Hematopoietic multipotent progenitor cell (in vitro differentiated cells): ENCODE measurements around the gene LIMS2. TPM values are rescaled to one million over a fixed set of nuclear protein-coding genes. Genes with fewer than 3 reads are reported as not detected.

Source experiments
- DNase-seq, 3 donors: peaks; one replicate each; pipeline ENCODE4 v3.0.0-alpha.2; 2011 to 2015; ENCODE audit warnings: low read depth in 2 of 3, low spot score in 2 of 3
- total RNA-seq: library from RNA; depleted of rRNA; stranded (reverse); fragments of >200 nt; gene quantifications from one replicate; pipeline ENCODE4 v1.2.3, GENCODE V29; 2012

The LIMS2 gene
- total RNA-seq, result 0.27 TPM

DNA sequence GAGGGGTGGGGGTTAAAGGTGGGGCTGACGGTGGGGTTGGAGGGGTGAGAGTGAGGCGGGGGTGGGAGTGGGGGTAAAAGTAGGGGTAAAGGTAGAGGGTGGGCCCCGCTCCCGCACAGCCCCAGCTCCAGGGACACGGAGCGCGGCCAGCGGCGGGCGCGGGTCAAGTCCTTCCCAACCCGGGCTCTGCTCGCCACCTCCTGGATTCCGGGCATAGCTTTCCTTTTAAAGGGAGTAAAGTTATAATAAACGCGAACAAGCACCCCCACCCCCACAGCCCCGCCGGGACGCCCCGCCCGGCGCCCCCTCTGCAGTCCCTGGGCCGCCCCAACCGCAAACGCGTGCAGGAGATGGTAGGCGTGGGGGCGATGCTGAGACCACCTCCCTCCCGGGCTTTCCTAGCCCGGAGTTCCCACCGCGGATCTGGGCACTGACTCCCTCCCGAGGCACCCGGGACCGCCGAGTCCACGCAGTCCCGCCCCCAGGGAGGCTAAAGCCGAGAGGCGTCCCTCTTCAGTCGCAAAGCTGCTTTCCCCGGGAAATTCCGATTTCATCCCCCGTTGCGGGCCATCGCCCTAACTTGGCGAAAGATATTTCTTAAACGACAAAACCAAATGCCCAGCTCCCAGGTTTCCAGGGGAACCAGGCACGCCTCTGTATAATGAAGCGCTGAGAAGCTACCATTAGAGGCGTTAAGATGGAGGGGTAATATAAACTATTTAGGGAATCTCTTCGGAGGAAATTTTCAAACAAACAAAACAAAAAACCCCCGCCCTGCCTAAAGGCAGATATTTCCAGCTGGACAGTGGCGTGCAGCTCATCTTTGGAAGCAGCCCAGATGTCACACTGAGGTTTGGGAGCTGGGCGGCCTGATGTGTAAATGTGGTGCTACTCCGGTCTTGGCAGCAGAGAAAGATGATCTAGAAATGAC lies at the start of gene LIMS2:
TSS of gene LIMS2 (minus strand) at position 200 of the 931 bp plus-strand sequence. CDS start 506 bp downstream, outside the sequence.
- DNase-seq, result no peak

GRCh38 chr2:127722807-127723206 lies 47.5 kb upstream of the LIMS2 start:
- DNase-seq, result no peak

GRCh38 chr2:127721978-127722355 lies 46.6 kb upstream of the LIMS2 start:
- no peak for DNase-seq

GRCh38 chr2:127721311-127721977 lies 46.1 kb upstream of the LIMS2 start:
- no peak for DNase-seq

DNA sequence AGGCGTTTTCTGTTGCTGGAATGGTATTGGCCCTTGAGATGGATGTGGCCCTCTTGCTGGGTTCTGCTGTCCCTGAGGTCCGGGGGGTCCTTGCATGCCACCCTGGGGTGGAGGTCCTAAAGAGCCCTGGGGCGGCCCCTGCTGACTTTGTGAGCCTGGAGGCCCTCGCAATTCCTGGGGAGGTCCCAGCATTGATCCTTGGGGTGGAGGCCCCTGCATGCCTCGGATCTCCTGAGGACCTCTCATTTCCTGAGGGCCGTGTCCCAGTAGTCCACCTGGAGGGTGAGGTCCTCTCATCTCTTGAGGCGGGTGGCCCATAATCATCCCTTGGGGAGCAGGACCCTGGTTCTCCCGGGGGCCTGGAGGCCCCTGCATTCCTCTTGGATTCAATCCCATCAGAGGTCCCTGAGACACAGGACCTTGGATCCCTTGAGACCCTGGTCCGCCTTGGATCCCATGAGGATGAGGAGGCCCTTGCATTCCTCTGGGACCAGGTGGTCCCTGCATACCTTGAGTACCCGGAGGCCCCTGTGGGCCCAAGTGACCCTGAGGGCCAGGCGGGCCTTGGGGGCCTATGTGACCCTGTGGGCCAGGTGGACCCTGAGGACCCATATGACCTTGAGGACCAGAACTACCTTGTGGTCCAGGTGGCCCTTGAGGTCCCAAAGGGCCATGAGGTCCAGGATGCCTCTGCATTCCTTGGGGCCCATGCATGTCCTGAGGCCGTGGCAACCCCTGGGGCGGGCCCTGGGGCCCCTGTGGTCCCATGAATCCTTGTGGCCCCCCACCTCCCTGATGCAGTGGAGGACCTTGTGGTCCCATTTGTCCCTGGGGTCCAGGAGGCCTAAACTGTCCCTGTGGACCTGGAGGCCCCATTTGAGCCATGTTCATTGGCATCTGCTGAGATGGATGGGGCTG lies 44.2 kb upstream of the LIMS2 start:
- DNase-seq, result no peak

GRCh38 chr2:127718271-127718670 lies 42.9 kb upstream of the LIMS2 start:
- no peak for DNase-seq

GRCh38 chr2:127715778-127716449 lies 40.6 kb upstream of the LIMS2 start:
- no peak for DNase-seq

GRCh38 chr2:127713562-127713961 lies 38.2 kb upstream of the LIMS2 start:
- DNase-seq, result no peak

- no peak for DNase-seq
Measured at GRCh38 chr2:127712999-127713398, 37.7 kb upstream of the LIMS2 start.

GRCh38 chr2:127709336-127709735 lies 34.0 kb upstream of the LIMS2 start:
- DNase-seq, result no peak

DNA sequence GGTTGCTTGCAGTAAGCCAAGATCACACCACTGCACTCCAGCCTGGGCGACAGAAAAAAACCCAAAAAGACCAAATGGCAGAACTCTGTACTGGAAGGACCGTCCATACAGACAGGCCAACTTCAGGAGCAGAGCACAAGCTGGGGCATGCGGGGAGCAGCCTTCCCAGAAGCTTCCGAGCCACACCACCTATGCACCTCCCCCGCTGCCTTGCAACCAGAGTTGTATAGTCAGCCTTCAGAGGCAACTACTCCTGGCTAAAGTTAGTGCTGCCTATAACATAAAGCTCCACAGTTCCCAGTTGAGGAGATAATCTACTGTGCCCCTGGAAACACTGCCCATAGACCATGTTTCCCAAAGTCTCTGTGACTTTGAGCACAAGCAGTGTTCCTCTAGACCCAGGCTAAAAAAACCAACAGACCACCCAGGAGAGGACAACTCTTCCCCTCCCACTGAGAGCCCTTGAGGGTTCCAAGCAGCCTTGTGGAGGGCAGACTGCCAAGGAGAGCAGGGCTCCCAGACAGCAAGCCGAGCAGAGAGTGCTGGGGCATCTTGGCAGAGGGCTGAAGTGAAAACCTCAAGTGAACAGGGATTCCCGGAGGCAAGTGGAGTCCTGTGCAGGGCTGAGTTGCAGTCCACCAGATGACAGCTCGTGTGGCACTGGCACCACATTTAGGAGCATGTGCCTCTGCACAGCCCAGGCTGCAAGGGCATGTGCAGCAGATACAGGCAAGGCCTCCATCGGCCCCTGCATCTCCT lies 32.7 kb upstream of the LIMS2 start:
- no peak for DNase-seq

GRCh38 chr2:127706215-127706990 lies 31.1 kb upstream of the LIMS2 start:
- no peak for DNase-seq

DNA sequence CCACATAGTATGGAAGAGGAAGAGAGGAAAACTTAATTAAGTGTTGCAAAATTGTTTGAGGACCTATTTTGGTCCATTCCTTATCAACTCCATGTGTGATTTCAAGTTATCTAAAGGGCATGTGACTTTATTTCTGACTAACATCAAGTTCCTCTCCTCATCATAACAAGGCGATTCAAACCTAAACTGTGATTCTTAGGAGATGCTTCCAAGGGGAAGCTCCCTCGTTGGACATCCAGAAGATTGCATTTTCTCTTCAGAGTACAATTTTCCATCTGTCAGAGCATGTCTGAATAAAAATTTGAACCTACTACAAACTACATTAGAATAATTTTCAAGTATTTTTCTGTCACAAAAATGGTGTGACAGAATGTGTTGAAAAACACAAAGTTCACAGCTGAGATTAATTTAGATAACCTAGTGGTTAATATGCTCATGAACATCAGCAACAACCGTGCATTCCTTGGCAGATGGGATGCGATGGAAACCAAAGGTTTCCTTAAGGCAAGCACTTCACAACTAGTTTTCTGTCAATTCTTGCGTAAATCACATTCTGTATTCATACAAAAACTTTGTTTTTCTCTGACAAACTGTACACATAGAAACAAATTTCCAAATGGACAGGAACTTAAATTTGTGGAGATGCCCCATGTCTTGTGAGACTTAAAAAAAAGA lies 30.2 kb upstream of the LIMS2 start:
- DNase-seq, result no peak

DNA sequence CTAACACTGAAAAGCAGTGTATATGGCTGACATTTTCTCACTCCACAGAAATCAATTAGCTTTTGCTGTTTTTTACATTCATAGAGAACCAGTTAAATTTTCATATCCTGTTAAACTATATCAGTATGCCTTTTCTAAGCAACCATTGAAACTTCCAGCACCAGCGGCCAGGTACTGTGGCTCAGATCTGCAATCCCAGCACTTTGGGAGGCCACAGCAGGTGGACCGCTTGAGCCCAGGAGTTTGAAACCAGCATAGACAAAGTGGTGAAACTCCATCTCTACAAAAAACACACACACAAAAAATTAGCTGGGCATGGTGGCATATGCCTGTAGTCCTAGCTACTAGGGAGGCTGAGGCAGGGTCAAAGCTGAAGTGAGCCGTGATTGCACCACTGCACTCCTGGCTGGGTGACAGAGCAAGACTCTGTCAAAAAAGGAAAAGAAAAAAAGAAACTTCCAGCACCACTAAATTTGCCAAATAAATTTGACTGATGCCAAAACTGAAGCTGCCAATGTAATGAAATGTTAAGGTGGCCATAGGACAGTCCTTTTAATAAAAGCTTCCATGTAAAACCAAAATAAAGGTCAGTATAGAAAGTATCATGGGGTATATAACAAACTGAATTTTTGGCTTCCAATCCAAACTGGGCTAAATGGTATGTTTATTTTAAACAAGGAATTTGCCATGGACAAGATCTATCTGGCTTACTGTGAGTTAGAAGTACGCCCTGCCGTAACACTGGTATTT lies 29.5 kb upstream of the LIMS2 start:
- no peak for DNase-seq

GRCh38 chr2:127703282-127703681 lies 28.0 kb upstream of the LIMS2 start:
- DNase-seq, result no peak

GRCh38 chr2:127702395-127703009 lies 27.2 kb upstream of the LIMS2 start:
- no peak for DNase-seq
